Caco-2 (cell line): Measurements from ENCODE around the gene TRAF7. TPM values are rescaled to one million over a fixed set of nuclear protein-coding genes. Genes with fewer than 3 reads are reported as not detected.

Experiments used
- BruUV-seq: library from RNA; stranded (reverse); fragments of 400-500 nt; replicated peaks from 2 replicates; lab custom pipeline; 2021; lab: Mats Ljungman, UMichigan
- CTCF ChIA-PET: fragments of 300-600 bp; sonication (Branson Sonifier 250); formaldehyde crosslinking; loops from one replicate; lab custom pipeline; 2022; ENCODE audit warnings: antibody characterized with exemption; lab: Charles Lee
- POLR2A ChIA-PET: fragments of 300-600 bp; sonication (Branson Sonifier 250); formaldehyde crosslinking; loops from one replicate; lab custom pipeline; 2022; ENCODE audit warnings: antibody characterized with exemption; lab: Charles Lee
- DNase-seq, 2 experiments: peaks; one replicate each; pipeline versions ENCODE4 v3.0.0 to v3.0.0-alpha.2; 2020 to 2022
- H3K27me3 ChIP-seq: replicated peaks from 2 replicates; pipeline ENCODE4 v1.6.0; 2011; ENCODE audit warnings: low read length; ENCODE audit not compliant: control insufficient read depth, insufficient read depth
- H3K36me3 ChIP-seq: 2 replicates; pipeline ENCODE4 v1.5.1; 2011; ENCODE audit warnings: low read length; ENCODE audit not compliant: control insufficient read depth, insufficient read depth
- H3K4me1 ChIP-seq: fragments of 250-450 bp; sonication (Bioruptor Pico); 2 replicates; pipeline ENCODE4 v1.5.1; 2020; ENCODE audit warnings: mild to moderate bottlenecking
- H3K4me3 ChIP-seq: 2 replicates; pipeline ENCODE4 v1.5.1; 2011; ENCODE audit warnings: low read depth, mild to moderate bottlenecking, control low read depth, low read length
- H3K9me3 ChIP-seq: fragments of 250-450 bp; sonication (Bioruptor Pico); 2 replicates; pipeline ENCODE4 v1.5.1; 2020; ENCODE audit warnings: mild to moderate bottlenecking, moderate library complexity
- H3K27ac Mint-ChIP-seq: one replicate; pipeline ENCODE4 v1.8.0; 2022; ENCODE audit warnings: mixed read lengths; ENCODE audit not compliant: unreplicated experiment
- H3K27me3 Mint-ChIP-seq: one replicate; pipeline ENCODE4 v1.8.0; 2022; ENCODE audit warnings: mixed read lengths; ENCODE audit not compliant: insufficient read depth, unreplicated experiment
- H3K36me3 Mint-ChIP-seq: one replicate; pipeline ENCODE4 v1.8.0; 2022; ENCODE audit warnings: mild to moderate bottlenecking, mixed read lengths; ENCODE audit not compliant: insufficient read depth, unreplicated experiment
- H3K4me1 Mint-ChIP-seq: one replicate; pipeline ENCODE4 v1.8.0; 2022; ENCODE audit warnings: low read depth, mixed read lengths; ENCODE audit not compliant: unreplicated experiment
- H3K4me3 Mint-ChIP-seq: one replicate; pipeline ENCODE4 v1.8.0; 2022; ENCODE audit warnings: mild to moderate bottlenecking, moderate library complexity, mixed read lengths; ENCODE audit not compliant: unreplicated experiment
- H3K9me3 Mint-ChIP-seq: one replicate; pipeline ENCODE4 v1.8.0; 2022; ENCODE audit warnings: mixed read lengths; ENCODE audit not compliant: unreplicated experiment
- intact Hi-C: fragments of 100-400 bp; cut with micrococcal nuclease; formaldehyde crosslinking; loops from one replicate; pipeline ENCODE4 v1.10.0; 2022; ENCODE audit not compliant: unreplicated experiment
- total RNA-seq: library from RNA; stranded (reverse); gene quantifications from 2 replicates; pipeline ENCODE4 v1.2.3, GENCODE V29; 2022
- TF ChIP-seq, protein P1 (sequence below), 2 experiments: fragments of 200-600 bp in 1 of 2; IDR thresholded peaks; 1 replicate in 1 of 2; 2 replicates in 1 of 2; pipeline versions ENCODE4 v1.5.1 to v1.8.0; 2011 to 2022; ENCODE audit warnings: antibody characterized with exemption in 1 of 2, control low read depth in 1 of 2, inconsistent platforms in 1 of 2, low read depth in 1 of 2, low read length in 1 of 2, mild to moderate bottlenecking in 1 of 2, moderate library complexity in 1 of 2; ENCODE audit not compliant: insufficient read depth in 1 of 2, severe bottlenecking in 1 of 2, unreplicated experiment in 1 of 2

The TRAF7 gene
- total RNA-seq, 1 experiment from 2014 or later, result 66.3 TPM

DNA sequence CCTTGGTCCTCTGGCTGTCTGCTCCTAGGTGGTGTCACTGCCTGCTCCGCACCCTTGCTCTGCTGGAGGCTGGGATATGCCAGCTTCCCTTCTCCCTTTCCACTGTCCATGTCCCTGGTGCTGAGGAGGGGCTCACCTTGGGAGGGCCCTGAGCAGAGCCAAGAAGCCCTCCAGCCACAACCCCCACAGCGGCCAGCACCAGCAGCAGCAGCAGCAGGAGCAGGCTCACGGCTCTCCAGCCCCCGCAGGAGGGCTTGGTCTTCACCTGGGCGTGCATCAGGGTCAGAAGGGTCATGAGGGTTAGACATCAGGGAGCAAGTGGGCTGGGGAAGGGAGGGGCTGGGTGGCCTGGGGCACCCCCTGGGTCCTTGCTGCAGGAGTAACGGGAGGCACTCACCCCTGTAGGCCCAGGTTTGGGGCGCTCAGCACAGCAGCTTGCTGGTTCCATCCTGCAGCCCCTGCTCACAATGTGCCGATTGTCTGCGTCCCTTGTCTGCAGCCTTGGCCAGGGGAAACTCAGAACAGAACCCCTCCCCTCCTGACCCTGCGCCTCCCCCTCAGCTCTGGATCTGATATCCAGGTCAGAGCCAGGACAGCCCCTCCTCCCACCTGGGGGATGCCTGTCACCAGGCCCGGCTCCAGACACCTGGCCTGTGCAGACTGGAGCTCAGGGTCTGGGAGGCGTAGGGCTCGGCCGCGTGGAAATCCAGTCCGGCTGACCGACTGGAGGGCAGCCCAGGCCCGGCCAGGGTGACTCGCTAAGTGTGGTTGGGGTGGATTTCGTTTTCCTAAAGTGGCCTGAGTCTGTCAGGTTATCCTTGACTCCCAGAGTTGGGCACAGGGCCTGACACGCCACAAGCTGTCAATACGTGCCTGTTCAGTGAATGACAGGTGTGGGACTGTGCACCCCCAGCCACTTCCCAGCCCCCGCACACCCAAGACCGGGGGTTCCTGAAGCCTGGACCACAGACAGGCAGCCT lies 55.1 kb downstream of the TRAF7 start, which contains the start of gene BRICD5:
Gene BRICD5 (minus strand): TSS at position 478 of the 980 bp plus-strand sequence. CDS start 30 bp downstream, at position 448.
- H3K27me3 ChIP-seq, result no peaks in the 10 kb centered on the region
- no peaks in the 10 kb centered on the region for H3K9me3 Mint-ChIP-seq
- POLR2A ChIA-PET, result interaction anchor here (0.5 kb wide), 1 partner anchor 54 kb away, joined by 4 read pairs; no protein-coding TSS in a partner anchor
- peaks cover 7% of the 10 kb centered on the region for H3K4me1 Mint-ChIP-seq
- TF ChIP-seq, protein P1, sequence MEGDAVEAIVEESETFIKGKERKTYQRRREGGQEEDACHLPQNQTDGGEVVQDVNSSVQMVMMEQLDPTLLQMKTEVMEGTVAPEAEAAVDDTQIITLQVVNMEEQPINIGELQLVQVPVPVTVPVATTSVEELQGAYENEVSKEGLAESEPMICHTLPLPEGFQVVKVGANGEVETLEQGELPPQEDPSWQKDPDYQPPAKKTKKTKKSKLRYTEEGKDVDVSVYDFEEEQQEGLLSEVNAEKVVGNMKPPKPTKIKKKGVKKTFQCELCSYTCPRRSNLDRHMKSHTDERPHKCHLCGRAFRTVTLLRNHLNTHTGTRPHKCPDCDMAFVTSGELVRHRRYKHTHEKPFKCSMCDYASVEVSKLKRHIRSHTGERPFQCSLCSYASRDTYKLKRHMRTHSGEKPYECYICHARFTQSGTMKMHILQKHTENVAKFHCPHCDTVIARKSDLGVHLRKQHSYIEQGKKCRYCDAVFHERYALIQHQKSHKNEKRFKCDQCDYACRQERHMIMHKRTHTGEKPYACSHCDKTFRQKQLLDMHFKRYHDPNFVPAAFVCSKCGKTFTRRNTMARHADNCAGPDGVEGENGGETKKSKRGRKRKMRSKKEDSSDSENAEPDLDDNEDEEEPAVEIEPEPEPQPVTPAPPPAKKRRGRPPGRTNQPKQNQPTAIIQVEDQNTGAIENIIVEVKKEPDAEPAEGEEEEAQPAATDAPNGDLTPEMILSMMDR (IDR thresholded peaks at IDR 0.05; ENCODE audit: insufficient read depth in 1 of 2, low read depth in 1 of 2, low read length in 1 of 2, severe bottlenecking in 1 of 2, unreplicated experiment in 1 of 2), result no peak
- CTCF ChIA-PET, result interaction anchor here (0.6 kb wide), 1 partner anchor 16 kb away, joined by 4 read pairs; no protein-coding TSS in a partner anchor
- H3K9me3 ChIP-seq, result no peaks in the 10 kb centered on the region
- H3K4me1 ChIP-seq, result peaks cover 21% of the 10 kb centered on the region
- DNase-seq, result peak in 1 of 2 experiments; percentile 32
- peaks cover 76% of the 10 kb centered on the region for H3K36me3 Mint-ChIP-seq
- intact Hi-C loops, result no loop called here
- peaks cover 6% of the 10 kb centered on the region for H3K36me3 ChIP-seq
- H3K27ac Mint-ChIP-seq, result no peak within 1 kb of the TSS
- peak within 1 kb of the TSS; percentile 73 for H3K4me3 Mint-ChIP-seq
- no peak within 1 kb of the TSS for H3K4me3 ChIP-seq
- H3K27me3 Mint-ChIP-seq, result no peaks in the 10 kb centered on the region
- BruUV-seq, result no TSS peak

DNA sequence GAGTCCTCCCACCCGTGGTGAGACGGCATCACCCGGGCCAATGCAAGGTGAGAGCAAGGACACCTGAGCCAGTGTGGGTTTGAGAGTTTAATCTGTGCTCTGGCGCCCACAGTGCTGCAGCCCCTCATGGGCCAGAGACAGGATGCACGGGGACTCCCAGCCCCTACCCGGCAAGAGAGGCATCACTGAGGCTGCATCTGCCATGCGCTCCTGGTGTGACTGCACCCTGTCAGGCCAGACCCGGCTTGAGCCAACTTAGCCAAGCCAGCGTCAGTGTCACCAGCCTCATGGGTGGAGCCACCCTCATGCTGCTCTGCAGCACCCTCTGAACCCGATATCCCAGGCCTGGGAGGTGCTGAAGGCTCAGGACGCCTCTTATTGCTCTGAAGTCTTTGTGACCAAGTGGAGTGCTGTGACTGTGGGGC lies 56.4 kb downstream of the TRAF7 start:
- Histone ChIP-seq H3K36me3 (peaks cover 6% of the 10 kb centered on the region), H3K27me3 (no peaks in the 10 kb centered on the region), H3K4me3 (no peak overlapping the region), H3K9me3 (no peaks in the 10 kb centered on the region), H3K4me1 (peaks cover 29% of the 10 kb centered on the region)
- POLR2A ChIA-PET, result no interaction called here
- Mint-ChIP-seq H3K27me3 (no peaks in the 10 kb centered on the region), H3K4me3 (peak overlapping the region; percentile 73), H3K4me1 (peaks cover 7% of the 10 kb centered on the region), H3K27ac (peak overlapping the region; percentile 66), H3K36me3 (peaks cover 71% of the 10 kb centered on the region), H3K9me3 (no peaks in the 10 kb centered on the region)
- CTCF ChIA-PET, result no interaction called here
- no peak for DNase-seq
- intact Hi-C loops, result no loop called here
- TF ChIP-seq, protein P1 (IDR thresholded peaks at IDR 0.05; ENCODE audit: insufficient read depth in 1 of 2, low read depth in 1 of 2, low read length in 1 of 2, severe bottlenecking in 1 of 2, unreplicated experiment in 1 of 2), result no peak
- no TSS peak for BruUV-seq
